A172 (cell line): Measurements from ENCODE around the gene IKZF5. TPM values are rescaled to one million over a fixed set of nuclear protein-coding genes. Genes with fewer than 3 reads are reported as not detected.
A peak's percentile ranks its signal among the peaks of the same experiment; 100 is the strongest.

ENCODE experiments used
- DNase-seq: peaks from one replicate; pipeline ENCODE4 v3.0.0-alpha.2; 2015; ENCODE audit warnings: low spot score
- total RNA-seq: library from RNA; depleted of rRNA; stranded (reverse); fragments of >200 nt; shearing (Covaris generic); gene quantifications from 2 replicates; pipeline ENCODE4 v1.2.3, GENCODE V29; 2014

Gene IKZF5
- total RNA-seq, 1 experiment from 2014 or later = 1.6 TPM

- DNase-seq = no peak
Measured at GRCh38 chr10:123017421-123018165, 9.0 kb upstream of the IKZF5 start.

- no peak for DNase-seq
Measured at GRCh38 chr10:123016228-123016627, 7.6 kb upstream of the IKZF5 start.

GRCh38 chr10:123014772-123015171 lies 6.2 kb upstream of the IKZF5 start:
- no peak for DNase-seq

DNA sequence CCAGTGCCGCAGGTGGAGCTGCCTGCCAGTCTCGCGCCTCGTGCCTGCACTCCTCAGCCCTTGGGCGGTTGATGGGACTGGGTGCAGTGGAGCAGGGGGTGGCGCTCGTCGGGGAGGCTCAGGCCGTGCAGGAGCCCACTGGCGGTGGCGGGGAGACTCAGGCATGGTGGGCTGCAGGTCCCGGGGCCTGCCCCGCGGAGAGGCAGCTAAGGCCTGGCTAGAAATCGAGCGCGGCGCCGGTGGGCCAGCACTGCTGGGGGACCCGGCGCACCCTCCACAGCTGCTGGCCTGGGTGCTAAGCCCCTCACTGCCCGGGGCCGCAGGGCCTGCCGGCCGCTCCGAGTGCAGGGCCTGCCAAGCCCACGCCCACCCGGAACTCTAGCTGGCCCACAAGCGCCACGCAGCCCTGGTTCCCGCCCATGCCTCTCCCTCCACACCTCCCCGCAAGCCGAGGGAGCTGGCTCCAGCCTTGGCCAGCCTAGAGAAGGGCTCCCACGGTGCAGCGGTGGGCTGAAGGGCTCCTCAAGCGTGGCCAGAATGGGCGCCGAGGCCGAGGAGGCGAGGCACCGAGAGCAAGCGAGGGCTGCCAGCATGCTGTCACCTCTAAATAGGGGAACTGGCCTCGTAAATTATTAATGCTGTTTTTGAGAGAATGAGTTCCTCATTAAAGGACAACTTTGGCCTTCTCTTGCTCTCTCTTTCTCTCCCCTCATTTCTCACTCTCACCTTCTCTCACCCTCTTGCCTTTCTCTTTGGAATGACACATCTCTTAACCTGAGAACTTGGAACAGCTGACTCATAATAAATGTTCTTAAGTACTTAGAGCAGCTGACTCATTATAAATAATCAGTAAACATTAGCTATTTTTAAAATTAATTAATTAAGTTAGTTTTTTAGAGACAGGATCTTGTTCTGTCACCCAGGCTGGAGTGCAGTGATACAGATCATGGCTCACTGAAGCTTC lies 5.1 kb upstream of the IKZF5 start:
- no peak for DNase-seq

DNA sequence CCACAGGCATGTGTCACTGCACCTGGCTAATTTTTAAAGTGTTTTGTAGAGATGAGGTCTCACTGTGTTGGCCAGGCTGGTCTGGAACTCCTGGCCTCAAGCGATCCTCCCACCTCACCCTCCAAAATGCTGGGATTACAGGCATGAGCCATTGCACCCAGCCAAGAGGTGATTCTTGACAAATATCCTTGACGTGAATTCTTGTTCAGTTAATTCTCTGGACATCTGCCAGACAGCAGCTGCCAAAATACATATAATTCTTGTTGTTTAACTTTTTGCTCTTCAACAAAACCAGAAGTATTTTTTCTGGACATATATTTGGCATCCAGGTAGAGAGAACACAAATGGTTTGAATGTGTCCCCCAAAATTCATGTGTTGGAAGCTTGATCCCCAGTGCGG lies 3.4 kb upstream of the IKZF5 start:
- no peak for DNase-seq

GRCh38 chr10:123009105-123009820 lies 668 bp upstream of the IKZF5 start:
- DNase-seq = no peak

GRCh38 chr10:123007558-123008354 lies 839 bp downstream of the IKZF5 start:
- peak; percentile 17 for DNase-seq

GRCh38 chr10:123004298-123004697 lies 4.3 kb downstream of the IKZF5 start:
- no peak for DNase-seq

DNA sequence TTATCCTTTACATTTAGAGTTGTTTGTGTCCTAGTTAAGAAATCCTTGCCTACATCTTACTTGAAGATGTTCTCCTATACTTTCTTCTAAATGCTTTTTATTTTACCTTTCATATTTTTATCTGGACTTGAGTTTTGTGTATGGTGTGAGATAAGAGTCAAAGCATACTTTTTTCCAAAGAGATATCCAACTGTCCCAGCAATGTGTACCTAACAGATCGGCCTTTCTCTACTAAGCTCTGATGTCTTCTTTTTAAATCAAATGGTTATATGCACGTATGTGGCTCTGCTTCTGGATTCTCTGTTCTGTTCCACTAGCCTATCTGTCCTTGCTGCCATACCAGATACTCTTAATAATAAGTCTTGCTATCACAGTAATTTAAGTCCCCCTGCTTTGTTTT lies 7.2 kb downstream of the IKZF5 start:
- no peak for DNase-seq

- DNase-seq = no peak
Measured at GRCh38 chr10:123000155-123000554, 8.4 kb downstream of the IKZF5 start.

- DNase-seq = no peak
Measured at GRCh38 chr10:122999347-122999746, 9.2 kb downstream of the IKZF5 start.

DNA sequence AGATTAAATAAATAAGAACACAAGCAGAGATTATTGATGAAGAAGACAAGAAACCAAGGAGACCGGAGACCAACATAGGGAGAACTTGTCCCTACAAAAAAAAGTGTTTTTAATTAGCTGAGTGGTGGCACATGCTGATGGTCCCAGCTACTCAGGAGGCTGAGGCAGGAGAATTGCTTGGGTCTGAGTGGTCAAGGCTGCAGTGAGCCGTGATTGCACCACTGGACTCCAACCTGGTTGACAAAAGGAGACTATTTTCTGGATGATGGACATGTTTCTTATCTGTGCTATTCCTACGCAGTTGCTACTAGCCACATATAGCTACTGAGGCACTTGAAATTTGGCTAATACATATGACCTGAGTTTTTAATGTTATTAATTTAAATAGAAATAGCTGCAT lies 9.7 kb downstream of the IKZF5 start:
- DNase-seq = no peak

DNA sequence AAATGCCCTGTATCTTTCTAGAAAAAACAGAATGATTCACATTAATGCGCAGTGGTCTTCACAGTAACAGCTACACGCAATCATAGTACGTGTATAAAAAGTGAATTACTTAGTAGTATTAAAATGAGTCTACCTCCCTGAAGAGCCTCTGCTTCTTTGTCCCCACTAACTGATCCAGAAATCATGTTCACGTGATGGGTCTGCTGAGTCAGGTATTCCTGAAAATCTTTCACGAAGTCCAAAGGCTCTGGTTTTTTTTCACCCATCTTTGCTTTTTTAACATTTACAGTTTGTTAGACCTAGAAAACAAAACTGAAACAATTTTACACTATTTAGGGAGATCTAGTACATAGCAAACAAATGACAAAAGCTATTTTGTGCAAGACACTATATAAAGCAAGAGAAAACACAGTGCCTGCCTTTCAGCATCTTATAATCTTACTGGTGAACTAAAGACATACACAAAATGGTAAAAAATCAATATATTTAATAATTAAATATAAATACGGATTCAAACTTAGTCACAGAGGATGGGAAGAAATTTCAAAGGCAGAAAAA lies 10.2 kb downstream of the IKZF5 start:
- DNase-seq = no peak

GRCh38 chr10:122997864-122998263 lies 10.7 kb downstream of the IKZF5 start:
- DNase-seq = no peak

- no peak for DNase-seq
Measured at GRCh38 chr10:122995936-122996335, 12.7 kb downstream of the IKZF5 start.

- no peak for DNase-seq
Measured at GRCh38 chr10:122993797-122994336, 14.7 kb downstream of the IKZF5 start.

- DNase-seq = no peak
Measured at GRCh38 chr10:122992031-122992585, 16.5 kb downstream of the IKZF5 start.

GRCh38 chr10:122990278-122990677 lies 18.3 kb downstream of the IKZF5 start:
- no peak for DNase-seq

DNA sequence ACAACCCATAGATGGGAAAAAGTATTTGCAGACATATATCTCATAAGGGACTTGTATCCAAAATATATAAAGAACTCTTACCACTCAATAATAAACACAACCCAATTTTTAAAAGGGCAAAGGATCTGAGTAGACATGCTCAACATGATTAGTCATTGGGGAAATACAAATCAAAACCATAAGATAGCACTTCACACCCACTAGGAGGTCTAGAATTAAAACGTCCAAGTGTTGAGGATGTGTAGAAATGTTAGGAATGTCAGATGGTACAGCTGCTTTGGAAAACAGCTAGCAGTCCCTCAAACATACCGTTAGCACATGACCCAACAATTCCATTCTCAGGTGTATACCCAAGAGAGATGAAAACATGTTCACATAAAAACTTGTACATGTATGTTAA lies 20.1 kb downstream of the IKZF5 start:
- no peak for DNase-seq

DNA sequence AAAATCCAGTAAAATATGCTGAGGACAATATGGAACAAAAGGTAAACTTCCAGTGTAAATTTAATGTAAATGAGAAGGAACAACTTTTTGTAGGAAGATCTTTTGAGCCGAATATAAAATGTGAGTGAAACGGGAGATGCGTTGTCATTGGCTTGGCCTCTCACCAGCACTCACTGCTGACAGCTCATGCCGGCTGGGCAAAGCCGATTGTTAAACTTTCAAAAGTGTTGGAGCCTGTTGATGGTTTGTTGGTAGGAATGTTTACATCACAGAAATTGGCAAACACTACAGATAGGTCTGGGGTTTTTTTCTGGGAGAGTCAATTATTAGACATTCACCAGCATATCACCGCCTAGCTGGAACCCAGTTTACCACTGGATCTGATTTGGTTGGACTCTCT lies 22.3 kb downstream of the IKZF5 start:
- DNase-seq = no peak
